ENCODE results near the gene PRKCZ. TPM values are rescaled to one million over a fixed set of nuclear protein-coding genes. Genes with fewer than 3 reads are reported as not detected.

PRKCZ gene
- total RNA-seq, 2 donors from 2014 or later, result 50.4 to 72.2 TPM

DNA sequence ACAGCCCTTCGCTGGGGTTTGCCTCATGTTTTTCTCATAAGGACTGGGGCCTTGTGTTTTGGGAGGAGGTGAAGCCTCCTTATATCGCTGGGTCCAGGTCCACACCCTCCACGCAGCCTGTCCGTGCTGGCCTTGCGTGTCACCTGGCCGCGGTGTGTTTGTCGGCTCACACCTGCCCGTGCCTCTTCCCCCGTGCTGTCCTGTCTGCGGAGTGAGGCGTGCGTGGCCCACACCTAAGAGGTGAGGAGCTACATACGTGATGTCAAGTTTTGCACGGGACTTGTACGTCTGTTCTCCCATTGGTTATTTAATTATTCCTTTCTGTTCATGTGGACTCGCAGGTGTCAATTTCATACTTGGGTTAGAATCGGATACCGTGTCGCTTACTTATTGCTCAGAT is 30.7 kb downstream of the PRKCZ start:
- Histone ChIP-seq H3K4me3 (no peak overlapping the region), H3K9ac (ENCODE audit: low read depth in 2 of 2, low read length in 2 of 2) (no peak overlapping the region), H3K27ac (no peak overlapping the region), H3K4me1 (no peaks in the 10 kb centered on the region), H3K36me3 (no peaks in the 10 kb centered on the region), H3K9me3 (no peaks in the 10 kb centered on the region), H3K27me3 (no peaks in the 10 kb centered on the region)
- TF ChIP-seq, protein P1, sequence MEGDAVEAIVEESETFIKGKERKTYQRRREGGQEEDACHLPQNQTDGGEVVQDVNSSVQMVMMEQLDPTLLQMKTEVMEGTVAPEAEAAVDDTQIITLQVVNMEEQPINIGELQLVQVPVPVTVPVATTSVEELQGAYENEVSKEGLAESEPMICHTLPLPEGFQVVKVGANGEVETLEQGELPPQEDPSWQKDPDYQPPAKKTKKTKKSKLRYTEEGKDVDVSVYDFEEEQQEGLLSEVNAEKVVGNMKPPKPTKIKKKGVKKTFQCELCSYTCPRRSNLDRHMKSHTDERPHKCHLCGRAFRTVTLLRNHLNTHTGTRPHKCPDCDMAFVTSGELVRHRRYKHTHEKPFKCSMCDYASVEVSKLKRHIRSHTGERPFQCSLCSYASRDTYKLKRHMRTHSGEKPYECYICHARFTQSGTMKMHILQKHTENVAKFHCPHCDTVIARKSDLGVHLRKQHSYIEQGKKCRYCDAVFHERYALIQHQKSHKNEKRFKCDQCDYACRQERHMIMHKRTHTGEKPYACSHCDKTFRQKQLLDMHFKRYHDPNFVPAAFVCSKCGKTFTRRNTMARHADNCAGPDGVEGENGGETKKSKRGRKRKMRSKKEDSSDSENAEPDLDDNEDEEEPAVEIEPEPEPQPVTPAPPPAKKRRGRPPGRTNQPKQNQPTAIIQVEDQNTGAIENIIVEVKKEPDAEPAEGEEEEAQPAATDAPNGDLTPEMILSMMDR (IDR thresholded peaks at IDR 0.05), result no peak
- no peak for DNase-seq
- intact Hi-C loops (cut with DNase I), result no loop called here

GRCh38 chr1:2081326-2081885 is 31.2 kb downstream of the PRKCZ start:
- Histone ChIP-seq H3K4me1 (no peaks in the 10 kb centered on the region), H3K27ac (no peak overlapping the region), H3K9ac (ENCODE audit: low read depth in 2 of 2, low read length in 2 of 2) (no peak overlapping the region), H3K9me3 (no peaks in the 10 kb centered on the region), H3K4me3 (no peak overlapping the region), H3K27me3 (no peaks in the 10 kb centered on the region), H3K36me3 (no peaks in the 10 kb centered on the region)
- DNase-seq, result no peak
- intact Hi-C loops (cut with DNase I), result no loop called here
- TF ChIP-seq, protein P1 (IDR thresholded peaks at IDR 0.05), result no peak

DNA sequence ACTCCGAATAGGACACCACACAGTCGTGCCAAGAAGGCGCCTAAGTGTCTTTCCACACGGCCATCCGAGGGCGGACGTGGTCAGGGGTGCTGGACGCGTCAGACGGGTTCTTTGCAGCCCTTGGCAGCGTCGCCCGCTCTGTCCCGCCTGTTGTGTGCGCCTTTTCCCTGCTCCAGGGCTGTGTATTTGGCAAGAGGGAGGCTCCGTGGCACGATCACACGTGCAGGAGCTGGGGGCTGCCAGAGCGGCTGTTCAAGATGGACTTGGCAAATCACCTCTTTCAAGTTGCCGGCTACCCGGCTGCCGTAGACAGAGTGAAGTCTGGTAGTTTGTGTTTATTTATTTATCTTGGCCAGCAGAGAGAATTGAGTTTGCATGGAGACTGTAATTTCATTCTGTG is 31.9 kb downstream of the PRKCZ start:
- Histone ChIP-seq H3K9me3 (no peaks in the 10 kb centered on the region), H3K27ac (no peak overlapping the region), H3K4me3 (no peak overlapping the region), H3K9ac (ENCODE audit: low read depth in 2 of 2, low read length in 2 of 2) (no peak overlapping the region), H3K27me3 (no peaks in the 10 kb centered on the region), H3K4me1 (no peaks in the 10 kb centered on the region), H3K36me3 (no peaks in the 10 kb centered on the region)
- TF ChIP-seq, protein P1 (IDR thresholded peaks at IDR 0.05), result no peak
- no peak for DNase-seq
- intact Hi-C loops (cut with DNase I), result no loop called here

- Histone ChIP-seq H3K9me3 (no peaks in the 10 kb centered on the region), H3K4me3 (no peak overlapping the region), H3K36me3 (no peaks in the 10 kb centered on the region), H3K4me1 (no peaks in the 10 kb centered on the region), H3K27me3 (no peaks in the 10 kb centered on the region), H3K27ac (no peak overlapping the region), H3K9ac (ENCODE audit: low read depth in 2 of 2, low read length in 2 of 2) (no peak overlapping the region)
- intact Hi-C loops (cut with DNase I), result no loop called here
- no peak for DNase-seq
- TF ChIP-seq, protein P1 (IDR thresholded peaks at IDR 0.05), result no peak
Measured at GRCh38 chr1:2083666-2084065, 33.5 kb downstream of the PRKCZ start.

GRCh38 chr1:2084306-2084705 is 34.1 kb downstream of the PRKCZ start:
- DNase-seq, result no peak
- Histone ChIP-seq H3K36me3 (no peaks in the 10 kb centered on the region), H3K27me3 (no peaks in the 10 kb centered on the region), H3K9me3 (no peaks in the 10 kb centered on the region), H3K4me1 (no peaks in the 10 kb centered on the region), H3K9ac (ENCODE audit: low read depth in 2 of 2, low read length in 2 of 2) (no peak overlapping the region), H3K27ac (no peak overlapping the region), H3K4me3 (no peak overlapping the region)
- TF ChIP-seq, protein P1 (IDR thresholded peaks at IDR 0.05), result no peak
- intact Hi-C loops (cut with DNase I), result no loop called here

All from colonic mucosa (tissue), 4 donors.